Bronchial epithelial cell (primary cell): ENCODE data around the gene FTSJ3. TPM values are rescaled to one million over a fixed set of nuclear protein-coding genes. Genes with fewer than 3 reads are reported as not detected.
"Not testable (repeated sequence)": the region's sequence is repeated elsewhere in the genome, so short reads cannot be mapped to it uniquely, and the experiment has no call there.

Source experiments
- DNase-seq: peaks from one replicate; pipeline ENCODE4 v3.0.0-alpha.2; 2010; ENCODE audit warnings: low read depth
- FAIRE-seq: peaks from 2 replicates; lab custom pipeline; 2011; peaks lifted over from hg19 to GRCh38; lab: Jason Lieb, UNC
- H3K27me3 ChIP-seq: 2 replicates; pipeline ENCODE4 v1.5.1; 2011; ENCODE audit warnings: low read length; ENCODE audit not compliant: control insufficient read depth, insufficient read depth
- H3K36me3 ChIP-seq: 2 replicates; pipeline ENCODE4 v1.5.1; 2011; ENCODE audit warnings: low read length; ENCODE audit not compliant: control insufficient read depth, insufficient read depth
- H3K4me3 ChIP-seq: 2 replicates; pipeline ENCODE4 v1.5.1; 2011; ENCODE audit warnings: mild to moderate bottlenecking, low read depth, low read length, control low read depth
- CTCF ChIP-seq: IDR thresholded peaks from 2 replicates; pipeline ENCODE4 v1.5.1; 2011; ENCODE audit warnings: mild to moderate bottlenecking, moderate library complexity, low read length, control low read depth, inconsistent platforms; ENCODE audit not compliant: insufficient read depth, severe bottlenecking
- total RNA-seq: library from RNA; depleted of rRNA; stranded (reverse); fragments of >200 nt; gene quantifications from 2 replicates; pipeline ENCODE4 v1.2.1, GENCODE V29; 2014

The FTSJ3 gene
- total RNA-seq, 1 donor from 2014 or later = 43.4 TPM

- no peak for DNase-seq
- Histone ChIP-seq H3K4me3 (no peak overlapping the region), H3K27me3 (no peaks in the 10 kb centered on the region), H3K36me3 (peaks cover 16% of the 10 kb centered on the region)
- no peak for FAIRE-seq
- TF ChIP-seq CTCF = no peak
Observed at GRCh38 chr17:63804328-63804727, 23.1 kb downstream of the FTSJ3 start.

- Histone ChIP-seq H3K4me3 (no peak overlapping the region), H3K36me3 (peaks cover 22% of the 10 kb centered on the region), H3K27me3 (no peaks in the 10 kb centered on the region)
- FAIRE-seq (no peak), DNase-seq (no peak)
- no peak for TF ChIP-seq CTCF
Observed at GRCh38 chr17:63800783-63801182, 26.7 kb downstream of the FTSJ3 start.

- DNase-seq (no peak), FAIRE-seq (no peak)
- peaks cover 26% of the 10 kb centered on the region for H3K36me3 ChIP-seq
- no peaks in the 10 kb centered on the region for H3K27me3 ChIP-seq
- no peak overlapping the region for H3K4me3 ChIP-seq
- TF ChIP-seq CTCF = no peak
Observed at GRCh38 chr17:63798572-63799106, 28.8 kb downstream of the FTSJ3 start.

- H3K4me3 ChIP-seq, H3K27me3 ChIP-seq, DNase-seq, FAIRE-seq: not testable (repeated sequence)
- H3K36me3 ChIP-seq = peaks cover 20% of the 10 kb centered on the region
Observed at GRCh38 chr17:63796375-63796774, 31.1 kb downstream of the FTSJ3 start.

GRCh38 chr17:63792055-63792729, 35.3 kb downstream of the FTSJ3 start:
- peak; percentile 80 for DNase-seq
- peaks cover 15% of the 10 kb centered on the region for H3K36me3 ChIP-seq
- no peak for TF ChIP-seq CTCF
- no peak for FAIRE-seq
- no peak overlapping the region for H3K4me3 ChIP-seq
- H3K27me3 ChIP-seq = no peaks in the 10 kb centered on the region

GRCh38 chr17:63790057-63790456, 37.4 kb downstream of the FTSJ3 start:
- no peak for DNase-seq
- Histone ChIP-seq H3K4me3 (no peak overlapping the region), H3K27me3 (no peaks in the 10 kb centered on the region), H3K36me3 (peaks cover 9% of the 10 kb centered on the region)
- TF ChIP-seq CTCF = no peak
- FAIRE-seq = no peak
